Activated CD8-positive, alpha-beta memory T cell treated with anti-CD3 and anti-CD28 coated beads, Interleukin-2, amount 10 ng/mL, durations not matched to agents 7 days and 5 days (primary cell): Measurements from ENCODE around the gene AOPEP. TPM values are rescaled to one million over a fixed set of nuclear protein-coding genes. Genes with fewer than 3 reads are reported as not detected.
A peak's percentile ranks its signal among the peaks of the same experiment; 100 is the strongest.

ENCODE experiments used
- ATAC-seq: fragments of 150-1000 bp; cut with Tn5 transposase; one replicate; pipeline ENCODE4 v1.10.0; 2021; ENCODE audit warnings: moderate library complexity
- CTCF ChIA-PET: fragments of 350-600 bp; sonication (Branson Sonifier 250); formaldehyde crosslinking; loops from one replicate; lab custom pipeline; 2021; ENCODE audit warnings: antibody characterized with exemption; lab: Charles Lee
- DNase-seq: peaks from one replicate; pipeline ENCODE4 v3.0.0-alpha.2; 2020
- H3K27ac Mint-ChIP-seq: one replicate; pipeline ENCODE4 v1.8.0; 2021; ENCODE audit warnings: mild to moderate bottlenecking, mixed read lengths
- H3K27me3 Mint-ChIP-seq: one replicate; pipeline ENCODE4 v1.8.0; 2021; ENCODE audit warnings: mixed read lengths
- H3K36me3 Mint-ChIP-seq: one replicate; pipeline ENCODE4 v1.8.0; 2021; ENCODE audit warnings: mild to moderate bottlenecking, mixed read lengths
- H3K4me1 Mint-ChIP-seq: one replicate; pipeline ENCODE4 v1.8.0; 2021; ENCODE audit warnings: mixed read lengths
- H3K4me3 Mint-ChIP-seq: one replicate; pipeline ENCODE4 v1.8.0; 2021; ENCODE audit warnings: mild to moderate bottlenecking, moderate library complexity, mixed read lengths
- H3K9me3 Mint-ChIP-seq: one replicate; pipeline ENCODE4 v1.8.0; 2022; ENCODE audit warnings: low read depth, mixed read lengths
- total RNA-seq, 2 experiments: library from RNA; stranded (reverse); gene quantifications; one replicate each; pipeline ENCODE4 v1.2.3, GENCODE V29; 2021

The AOPEP gene
- total RNA-seq, 2 experiments from 2014 or later, result 9.8 to 13.7 TPM

DNA sequence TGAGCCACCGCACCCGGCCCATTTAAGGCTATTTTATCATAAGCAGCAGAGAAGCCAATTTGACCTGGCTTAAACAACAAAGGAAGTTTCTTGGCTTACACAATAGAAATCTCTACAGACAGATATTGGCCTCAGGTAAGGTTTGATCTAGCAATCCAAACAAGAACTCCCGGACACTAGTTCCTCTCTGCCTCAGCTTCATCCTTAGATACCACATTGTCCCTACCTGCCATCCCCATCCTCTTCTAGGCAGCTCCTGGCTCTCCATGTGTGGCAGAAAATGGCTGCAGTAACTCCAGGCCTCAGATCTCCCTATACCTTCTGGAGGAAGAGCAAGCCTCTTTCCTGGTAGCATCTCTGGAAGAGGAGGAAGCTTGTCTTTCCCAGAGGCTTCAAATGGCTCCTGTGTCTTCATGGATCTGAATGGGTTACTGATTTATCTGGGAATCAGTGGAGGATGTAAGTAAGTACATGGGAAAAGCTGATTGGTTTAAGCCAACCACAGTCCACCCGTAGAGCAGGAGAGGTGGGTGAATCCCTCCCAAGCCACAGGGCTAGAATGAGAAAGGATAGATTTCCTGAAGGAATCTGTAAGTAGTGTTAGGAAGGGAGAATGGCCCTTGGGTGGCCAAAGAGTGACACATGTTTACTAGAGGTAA, 26.7 kb upstream of the AOPEP start:
- CTCF ChIA-PET, result interaction anchor here (1.0 kb wide), 1 partner anchor 18 kb away, joined by 4 read pairs; no protein-coding TSS in a partner anchor
- peaks cover 28% of the 10 kb centered on the region for H3K27me3 Mint-ChIP-seq
- no peaks in the 10 kb centered on the region for H3K36me3 Mint-ChIP-seq
- no peaks in the 10 kb centered on the region for H3K4me1 Mint-ChIP-seq
- no peaks in the 10 kb centered on the region for H3K9me3 Mint-ChIP-seq
- H3K27ac Mint-ChIP-seq, result no peak overlapping the region
- no peak for DNase-seq
- no peak for ATAC-seq
- no peak overlapping the region for H3K4me3 Mint-ChIP-seq

DNA sequence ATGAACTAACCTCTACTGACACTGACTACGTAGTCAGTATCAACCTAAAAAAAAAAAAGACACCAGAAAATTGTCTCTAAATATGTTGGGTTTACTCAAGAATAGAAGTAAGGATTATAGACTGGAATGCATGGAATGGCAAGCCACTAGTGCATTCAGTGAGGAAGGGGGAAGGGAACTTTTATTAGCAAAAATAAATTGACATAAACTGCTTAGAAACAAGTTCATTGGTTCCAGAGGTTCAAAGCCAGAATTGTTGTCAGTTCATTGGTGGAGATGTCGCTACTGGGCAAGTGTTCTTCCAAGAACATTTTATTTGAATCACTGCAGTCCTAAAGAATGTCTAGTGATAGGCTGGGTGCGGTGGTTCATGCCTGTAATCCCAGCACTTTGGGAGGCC, 26.1 kb upstream of the AOPEP start:
- H3K36me3 Mint-ChIP-seq, result no peaks in the 10 kb centered on the region
- no peak for DNase-seq
- H3K27me3 Mint-ChIP-seq, result peaks cover 31% of the 10 kb centered on the region
- no peak overlapping the region for H3K27ac Mint-ChIP-seq
- no peak for ATAC-seq
- H3K4me1 Mint-ChIP-seq, result no peaks in the 10 kb centered on the region
- no peaks in the 10 kb centered on the region for H3K9me3 Mint-ChIP-seq
- CTCF ChIA-PET, result interaction anchor here (1.0 to 1.4 kb wide), 2 partner anchors 19 to 31 kb away, joined by 4 read pairs; no protein-coding TSS in a partner anchor
- no peak overlapping the region for H3K4me3 Mint-ChIP-seq

DNA sequence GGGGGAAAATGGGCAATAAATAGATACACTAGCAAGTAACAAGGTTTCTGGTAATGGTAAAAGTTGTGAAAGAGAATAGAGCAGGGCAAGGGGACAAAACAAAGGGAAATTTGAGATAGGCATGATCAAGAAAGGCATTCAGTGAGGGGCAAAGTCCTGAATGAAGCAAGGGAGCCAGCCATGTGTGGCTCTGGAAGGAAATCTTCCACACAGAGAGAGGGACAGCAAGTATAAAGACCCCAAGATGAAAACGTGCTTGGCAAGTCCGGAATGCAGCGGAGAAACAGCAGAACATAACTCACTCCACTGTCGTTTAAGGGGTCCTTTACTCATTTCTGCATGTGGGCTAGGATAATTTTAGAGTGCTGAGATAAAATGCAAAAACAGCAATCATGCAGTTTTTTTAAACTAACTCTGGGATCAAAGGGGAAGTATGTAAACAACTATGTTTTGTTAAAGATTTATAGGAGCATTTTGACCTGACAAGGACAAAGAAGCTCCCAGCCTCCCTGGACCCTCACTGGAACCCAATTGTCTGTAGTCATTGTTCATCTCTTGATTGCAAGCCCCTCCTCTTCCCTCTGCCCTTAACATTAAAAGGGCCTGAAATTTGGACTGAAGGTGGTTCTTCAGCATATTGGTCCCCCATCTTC, 22.9 kb upstream of the AOPEP start:
- no peak overlapping the region for H3K4me3 Mint-ChIP-seq
- CTCF ChIA-PET, result no interaction called here
- H3K4me1 Mint-ChIP-seq, result no peaks in the 10 kb centered on the region
- DNase-seq, result no peak
- H3K36me3 Mint-ChIP-seq, result no peaks in the 10 kb centered on the region
- peaks cover 30% of the 10 kb centered on the region for H3K27me3 Mint-ChIP-seq
- H3K9me3 Mint-ChIP-seq, result no peaks in the 10 kb centered on the region
- H3K27ac Mint-ChIP-seq, result no peak overlapping the region
- no peak for ATAC-seq

DNA sequence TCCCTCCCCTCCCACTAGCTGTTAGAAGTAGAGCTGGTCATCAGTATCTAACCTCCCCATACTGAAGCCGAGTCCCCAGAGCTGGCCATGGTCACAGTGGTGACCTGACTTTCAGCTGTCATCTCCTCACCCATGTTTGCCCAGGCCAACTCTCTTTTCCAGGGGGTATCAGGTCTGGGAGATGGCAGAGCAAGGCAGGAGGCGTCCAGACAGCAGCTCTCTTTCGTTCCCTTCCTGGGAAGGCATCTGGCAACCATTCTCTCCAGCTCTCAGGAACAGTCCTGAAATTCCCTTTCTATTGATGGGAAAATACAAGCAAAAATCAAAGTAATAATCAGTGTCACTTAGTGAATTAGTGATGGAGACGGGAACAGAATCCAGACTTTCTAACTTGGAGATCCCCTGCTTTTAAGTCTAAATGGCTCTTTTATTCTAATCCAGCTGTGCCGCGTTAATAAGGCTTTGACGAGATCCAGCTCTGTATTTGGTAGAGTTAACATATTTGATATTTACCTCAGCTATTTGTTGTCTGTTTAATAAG, 21.3 kb upstream of the AOPEP start:
- Mint-ChIP-seq H3K27ac (no peak overlapping the region), H3K9me3 (no peaks in the 10 kb centered on the region), H3K27me3 (peaks cover 27% of the 10 kb centered on the region), H3K36me3 (no peaks in the 10 kb centered on the region), H3K4me3 (no peak overlapping the region), H3K4me1 (no peaks in the 10 kb centered on the region)
- ATAC-seq, result no peak
- CTCF ChIA-PET, result interaction anchor here (1.1 to 1.4 kb wide), 2 partner anchors 23 to 36 kb away, joined by 3 to 4 read pairs; no protein-coding TSS in a partner anchor
- no peak for DNase-seq

DNA sequence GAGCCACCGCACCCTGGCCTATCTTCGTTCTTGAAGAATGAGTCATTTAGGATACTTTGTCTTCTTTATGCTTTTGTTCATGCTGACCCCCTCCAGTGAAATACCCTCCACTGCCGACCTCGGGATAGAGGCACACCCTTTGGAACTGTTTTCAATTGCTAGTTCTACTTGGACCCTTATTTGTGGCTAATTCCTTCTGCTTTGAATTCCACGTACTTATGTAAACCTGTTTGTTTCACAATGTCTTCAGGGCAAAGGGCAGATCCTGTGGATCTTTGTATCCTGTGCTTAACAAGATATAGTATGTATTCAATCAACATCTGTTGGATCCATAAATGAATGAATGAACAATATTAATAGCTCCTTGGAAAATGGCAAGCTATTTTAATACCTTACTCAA, 19.6 kb upstream of the AOPEP start:
- Mint-ChIP-seq H3K27ac (no peak overlapping the region), H3K4me1 (no peaks in the 10 kb centered on the region), H3K4me3 (no peak overlapping the region), H3K36me3 (no peaks in the 10 kb centered on the region), H3K9me3 (no peaks in the 10 kb centered on the region), H3K27me3 (peaks cover 34% of the 10 kb centered on the region)
- ATAC-seq, result no peak
- DNase-seq, result no peak
- CTCF ChIA-PET, result no interaction called here

DNA sequence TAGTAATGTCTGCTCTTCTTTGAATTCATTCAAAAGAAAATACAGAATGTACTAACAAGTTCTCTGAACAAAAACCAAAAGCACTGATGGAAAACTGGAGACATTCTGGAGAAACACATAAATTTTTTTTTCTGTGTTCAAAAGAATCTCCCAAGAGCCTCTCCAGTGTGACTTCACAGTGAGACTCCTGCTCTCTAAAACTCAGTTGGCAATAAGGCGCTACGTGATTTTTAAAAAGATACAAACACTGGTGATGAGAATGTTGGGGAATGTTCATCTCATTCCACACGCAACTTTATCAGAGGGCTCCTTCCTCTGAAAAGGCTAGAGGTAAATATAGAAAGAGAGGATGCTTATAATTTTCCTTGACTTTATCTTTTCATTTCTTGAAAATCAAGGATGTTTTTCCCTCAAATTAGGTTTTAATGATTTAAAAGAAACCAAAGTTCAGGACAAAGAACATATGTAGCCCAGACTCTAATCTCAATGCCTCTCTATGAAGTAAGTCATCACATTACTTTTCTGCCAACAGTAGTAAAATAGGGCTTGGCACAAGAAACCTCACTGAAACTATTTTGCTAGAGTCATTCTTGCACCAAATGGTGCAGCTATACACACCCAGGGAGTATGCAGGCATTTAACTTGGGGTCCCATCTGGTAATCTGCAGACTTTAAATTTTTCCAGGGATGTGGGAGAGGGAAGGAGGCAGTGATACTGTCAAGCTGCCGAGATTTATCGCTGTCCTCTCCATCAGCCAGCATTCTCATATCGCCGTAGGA, 12.9 kb upstream of the AOPEP start:
- Mint-ChIP-seq H3K36me3 (no peaks in the 10 kb centered on the region), H3K9me3 (peaks cover 2% of the 10 kb centered on the region), H3K27ac (no peak overlapping the region), H3K4me1 (no peaks in the 10 kb centered on the region), H3K27me3 (peaks cover 43% of the 10 kb centered on the region), H3K4me3 (no peak overlapping the region)
- ATAC-seq (no peak), DNase-seq (no peak)
- CTCF ChIA-PET, result no interaction called here

DNA sequence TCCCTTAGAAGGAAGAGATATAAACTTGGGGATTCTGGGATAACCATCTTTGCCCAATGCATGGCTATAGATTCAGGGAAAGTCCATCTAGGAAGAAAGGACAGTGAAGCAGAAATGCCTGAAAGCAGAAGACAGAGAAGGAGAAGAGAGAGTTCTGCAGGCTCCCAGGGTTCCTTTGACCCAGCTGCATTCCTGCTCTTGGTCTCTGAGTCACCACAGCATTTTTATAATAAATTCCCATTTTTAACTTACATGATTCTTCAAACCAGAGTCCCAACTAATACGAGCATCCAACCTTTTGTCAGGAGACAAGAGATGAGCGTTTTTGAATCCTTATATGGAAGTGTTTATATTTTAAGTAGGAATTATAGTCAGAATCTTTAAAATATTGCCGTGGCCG, 12.0 kb upstream of the AOPEP start:
- DNase-seq (no peak), ATAC-seq (no peak)
- Mint-ChIP-seq H3K27ac (no peak overlapping the region), H3K36me3 (no peaks in the 10 kb centered on the region), H3K4me3 (no peak overlapping the region), H3K4me1 (no peaks in the 10 kb centered on the region), H3K27me3 (peaks cover 43% of the 10 kb centered on the region), H3K9me3 (peaks cover 2% of the 10 kb centered on the region)
- CTCF ChIA-PET, result no interaction called here

DNA sequence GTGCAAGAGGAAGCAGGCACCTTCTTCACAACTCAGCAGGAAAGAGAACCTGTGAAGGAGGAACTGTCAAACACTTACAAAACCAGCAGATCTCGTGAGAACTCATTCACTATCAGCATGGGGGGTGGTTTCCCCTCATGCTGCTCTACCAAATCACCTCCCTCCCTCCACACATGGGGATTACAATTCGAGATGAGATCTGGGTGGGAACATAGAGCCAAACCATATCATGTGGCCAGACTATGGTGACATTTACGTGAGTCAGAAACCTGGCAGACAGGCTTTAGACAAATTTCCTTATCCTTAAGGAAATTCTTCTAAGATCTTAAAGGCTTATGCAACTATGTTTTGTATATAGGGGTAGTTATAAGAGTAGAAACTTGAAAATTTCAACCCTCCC, 8.7 kb upstream of the AOPEP start:
- ATAC-seq (no peak), DNase-seq (no peak)
- peaks cover 30% of the 10 kb centered on the region for H3K27me3 Mint-ChIP-seq
- H3K4me3 Mint-ChIP-seq, result no peak overlapping the region
- no peaks in the 10 kb centered on the region for H3K4me1 Mint-ChIP-seq
- H3K27ac Mint-ChIP-seq, result no peak overlapping the region
- no peaks in the 10 kb centered on the region for H3K36me3 Mint-ChIP-seq
- peaks cover 2% of the 10 kb centered on the region for H3K9me3 Mint-ChIP-seq
- CTCF ChIA-PET, result no interaction called here

DNA sequence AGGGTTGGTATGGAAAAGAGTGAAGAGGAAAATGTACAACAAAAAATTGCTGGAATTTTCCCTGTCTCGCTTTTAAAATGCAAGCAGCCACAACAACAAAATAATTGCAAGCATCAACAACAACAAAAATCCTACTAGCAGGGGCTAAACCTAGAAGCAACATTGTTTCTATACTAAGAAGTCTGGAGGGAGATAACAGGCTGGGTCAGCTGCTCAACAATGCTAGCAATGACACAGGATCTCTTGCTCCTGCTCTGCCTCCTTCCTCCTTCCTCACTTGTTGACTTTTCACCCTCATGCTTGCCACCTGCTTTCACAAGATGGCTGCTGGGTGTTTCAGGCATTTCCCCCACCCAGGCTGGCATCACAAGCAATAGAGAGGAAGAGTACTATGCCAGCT, 7.6 kb upstream of the AOPEP start:
- Mint-ChIP-seq H3K4me1 (no peaks in the 10 kb centered on the region), H3K27me3 (peaks cover 18% of the 10 kb centered on the region), H3K4me3 (no peak overlapping the region), H3K36me3 (no peaks in the 10 kb centered on the region), H3K27ac (no peak overlapping the region), H3K9me3 (peaks cover 2% of the 10 kb centered on the region)
- no peak for DNase-seq
- CTCF ChIA-PET, result no interaction called here
- no peak for ATAC-seq

DNA sequence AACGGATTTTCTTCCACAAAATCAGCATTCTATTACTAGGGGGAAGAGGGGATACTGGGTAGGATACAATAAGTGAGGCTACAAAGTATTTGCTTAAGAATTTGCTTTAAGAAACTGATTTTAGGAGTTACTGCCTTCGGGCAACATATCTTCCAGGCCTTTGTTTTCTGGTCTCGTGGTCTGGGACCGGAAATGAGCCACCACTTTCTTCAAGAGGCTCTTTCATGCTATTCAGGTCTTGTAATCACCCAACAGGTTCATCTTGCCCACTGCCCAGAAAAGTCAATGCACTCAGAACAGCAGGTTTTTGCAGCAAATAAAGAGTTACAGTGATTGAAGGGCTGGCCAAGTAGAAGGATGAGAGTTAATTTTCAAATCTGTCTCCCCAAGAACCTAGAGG, 6.6 kb upstream of the AOPEP start:
- Mint-ChIP-seq H3K4me3 (no peak overlapping the region), H3K27ac (no peak overlapping the region), H3K36me3 (no peaks in the 10 kb centered on the region), H3K4me1 (no peaks in the 10 kb centered on the region), H3K9me3 (peaks cover 2% of the 10 kb centered on the region), H3K27me3 (peaks cover 17% of the 10 kb centered on the region)
- DNase-seq (no peak), ATAC-seq (no peak)
- CTCF ChIA-PET, result no interaction called here

DNA sequence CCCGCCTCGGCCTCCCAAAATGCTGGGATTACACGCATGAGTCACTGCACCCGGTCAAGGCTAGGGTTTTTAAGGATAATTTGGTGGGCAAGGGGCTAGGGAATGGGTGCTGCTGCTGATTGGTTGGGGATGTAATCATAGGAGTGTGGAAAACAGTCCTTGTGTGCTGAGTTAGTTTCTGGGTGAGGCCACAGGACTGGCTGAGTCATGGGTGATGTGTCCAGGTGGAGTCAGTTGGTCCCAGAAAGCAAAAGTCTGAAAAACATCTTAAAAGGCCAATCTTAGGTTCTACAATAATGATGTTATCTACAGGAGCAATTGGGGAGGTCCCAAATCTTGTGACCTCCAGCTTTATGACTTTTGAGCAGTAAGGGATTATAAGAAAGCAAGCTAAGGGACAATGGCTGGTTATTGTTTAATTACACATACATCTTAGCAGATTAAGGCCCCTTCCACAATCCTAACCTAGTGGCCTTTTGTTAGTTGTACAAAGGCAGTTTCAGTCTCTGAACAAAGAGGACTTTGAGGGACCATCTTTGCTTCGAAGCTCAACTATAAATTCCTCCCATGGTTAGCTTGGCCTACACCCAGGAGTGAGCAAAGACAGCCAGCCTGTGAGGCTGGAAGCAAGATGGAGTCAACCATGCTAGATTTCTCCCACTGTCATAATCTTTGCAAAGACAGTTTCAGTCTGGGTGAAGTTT, 5.5 kb upstream of the AOPEP start:
- H3K27ac Mint-ChIP-seq, result no peak overlapping the region
- H3K4me3 Mint-ChIP-seq, result no peak overlapping the region
- ATAC-seq (no peak), DNase-seq (no peak)
- H3K4me1 Mint-ChIP-seq, result peaks cover 2% of the 10 kb centered on the region
- H3K27me3 Mint-ChIP-seq, result peaks cover 13% of the 10 kb centered on the region
- H3K9me3 Mint-ChIP-seq, result peaks cover 2% of the 10 kb centered on the region
- H3K36me3 Mint-ChIP-seq, result no peaks in the 10 kb centered on the region
- CTCF ChIA-PET, result interaction anchor here (1.6 kb wide), 1 partner anchor 52 kb away, joined by 3 read pairs; no protein-coding TSS in a partner anchor

DNA sequence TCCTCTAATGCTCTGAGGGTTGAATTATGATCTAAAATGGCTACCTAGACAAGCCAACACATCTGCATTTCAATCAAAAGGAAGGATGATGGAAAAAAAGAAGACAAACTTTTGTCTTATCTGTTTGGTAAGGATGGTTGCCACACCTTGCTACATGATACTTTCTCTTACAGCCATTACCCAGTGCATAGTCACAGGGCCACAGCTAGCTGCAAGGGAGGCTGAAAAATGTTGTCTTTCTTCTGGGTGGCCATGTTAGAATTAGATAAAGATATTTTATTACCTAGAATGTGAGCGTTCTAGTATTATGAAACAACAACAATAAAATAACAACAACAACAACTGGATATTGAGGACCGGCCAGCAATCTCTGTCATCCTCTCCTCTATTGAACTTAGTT, 4.7 kb upstream of the AOPEP start:
- Mint-ChIP-seq H3K27ac (no peak overlapping the region), H3K4me1 (peaks cover 3% of the 10 kb centered on the region), H3K9me3 (peaks cover 2% of the 10 kb centered on the region), H3K27me3 (peaks cover 9% of the 10 kb centered on the region), H3K4me3 (no peak overlapping the region), H3K36me3 (no peaks in the 10 kb centered on the region)
- DNase-seq, result no peak
- CTCF ChIA-PET, result interaction anchor here (1.6 kb wide), 1 partner anchor 52 kb away, joined by 3 read pairs; no protein-coding TSS in a partner anchor
- ATAC-seq, result no peak

DNA sequence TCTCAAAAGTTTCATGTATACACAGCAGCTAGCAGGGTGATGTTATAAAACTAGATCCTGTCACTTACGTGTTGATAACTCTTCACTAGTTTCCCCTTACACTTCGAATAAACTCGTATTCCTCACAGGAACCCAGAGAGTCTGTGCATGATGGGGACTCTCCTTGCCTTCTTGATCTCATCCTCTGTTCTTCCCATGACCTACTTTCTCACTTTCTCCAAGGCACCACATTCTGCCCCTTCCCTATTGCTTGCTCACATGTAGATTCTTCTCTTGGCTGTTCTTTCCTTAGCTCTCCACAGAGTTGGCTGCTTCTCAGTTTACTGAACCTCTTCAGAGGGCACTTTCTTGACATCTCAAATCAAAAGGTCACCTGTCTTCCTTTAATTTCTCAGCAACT, 1.2 kb upstream of the AOPEP start:
- CTCF ChIA-PET, result interaction anchor here (1.2 to 1.7 kb wide), 3 partner anchors 56 to 403 kb away, joined by 3 to 10 read pairs (median 4); no protein-coding TSS in a partner anchor
- Mint-ChIP-seq H3K27ac (peak overlapping the region; percentile 37), H3K4me1 (peaks cover 12% of the 10 kb centered on the region)

More for the DNA sequence above, 1.2 kb upstream of the AOPEP start:
- Mint-ChIP-seq H3K4me3 (peak overlapping the region; percentile 1), H3K9me3 (no peaks in the 10 kb centered on the region), H3K27me3 (no peaks in the 10 kb centered on the region), H3K36me3 (no peaks in the 10 kb centered on the region)
- ATAC-seq (no peak), DNase-seq (no peak)
